Upper lobe of left lung (tissue), 4 donors: Measurements from ENCODE around the gene EHD3.

Experiments
- EP300 ChIP-seq, 4 donors: sonication (generic); formaldehyde crosslinking; IDR thresholded peaks; one replicate each; pipeline ENCODE4 v1.5.1; 2017; ENCODE audit warnings: antibody characterized with exemption in 4 of 4, control low read depth in 2 of 4
- POLR2A ChIP-seq, 4 donors: fragments of 450-650 bp; IDR thresholded peaks; one replicate each; pipeline ENCODE4 v1.5.1; 2016 to 2017; ENCODE audit warnings: antibody characterized with exemption in 4 of 4, mild to moderate bottlenecking in 2 of 4
- POLR2AphosphoS5 ChIP-seq, 2 donors: sonication (generic); formaldehyde crosslinking; IDR thresholded peaks; one replicate each; pipeline ENCODE4 v1.5.1; 2017; ENCODE audit warnings: antibody characterized with exemption in 2 of 2
- TF ChIP-seq, protein P1 (sequence below), 6 experiments: fragments of 450-650 bp in 4 of 6; fragments of 200-600 bp in 2 of 6; sonication (generic) in 2 of 6; IDR thresholded peaks; one replicate each; pipeline ENCODE4 v1.5.1; 2016 to 2019; ENCODE audit warnings: antibody characterized with exemption in 6 of 6

DNA sequence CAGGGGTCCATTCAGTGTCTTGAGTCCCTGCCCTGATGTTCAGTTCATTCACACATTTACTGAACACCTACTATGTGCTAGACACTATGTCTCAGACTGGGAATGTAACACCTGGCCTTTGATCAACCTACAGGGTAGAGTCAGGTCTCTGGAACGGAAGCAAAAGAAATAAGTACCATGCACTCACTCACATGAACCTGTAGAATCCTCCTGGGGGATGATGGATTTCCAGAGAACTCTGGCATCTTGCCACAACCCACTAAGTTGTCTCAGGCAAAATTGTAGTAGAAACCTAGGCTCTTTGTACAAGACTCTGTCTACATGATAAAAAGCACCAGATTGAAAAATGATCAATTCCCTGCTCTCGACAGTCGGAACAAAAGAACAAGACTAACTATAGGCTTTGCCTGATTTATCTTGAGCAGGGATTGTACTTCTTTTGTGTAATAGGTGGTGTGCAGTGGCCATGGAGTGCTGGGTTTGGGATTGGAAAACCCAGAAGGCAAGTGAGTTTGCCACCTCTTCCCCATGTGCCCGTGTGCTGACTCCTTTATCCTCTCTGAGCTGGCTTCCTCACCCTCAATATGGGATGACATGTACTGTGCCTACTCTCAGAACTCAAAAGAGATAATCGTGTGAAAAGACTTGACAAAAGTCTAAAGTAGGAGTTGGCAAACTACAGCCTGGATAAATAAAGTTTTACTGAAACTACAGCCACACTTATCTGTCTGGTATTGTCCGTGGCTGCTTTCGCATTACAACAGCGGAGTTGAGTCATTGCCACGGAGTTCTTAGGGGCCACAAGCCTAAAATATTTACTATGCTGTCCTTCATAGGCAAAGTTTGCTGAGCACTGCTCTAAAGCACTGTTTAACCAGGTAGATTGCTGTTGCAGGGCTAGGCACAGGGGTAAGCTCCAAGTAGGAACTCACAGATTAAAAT is 21.0 kb upstream of the EHD3 start:
- TF ChIP-seq, protein P1, sequence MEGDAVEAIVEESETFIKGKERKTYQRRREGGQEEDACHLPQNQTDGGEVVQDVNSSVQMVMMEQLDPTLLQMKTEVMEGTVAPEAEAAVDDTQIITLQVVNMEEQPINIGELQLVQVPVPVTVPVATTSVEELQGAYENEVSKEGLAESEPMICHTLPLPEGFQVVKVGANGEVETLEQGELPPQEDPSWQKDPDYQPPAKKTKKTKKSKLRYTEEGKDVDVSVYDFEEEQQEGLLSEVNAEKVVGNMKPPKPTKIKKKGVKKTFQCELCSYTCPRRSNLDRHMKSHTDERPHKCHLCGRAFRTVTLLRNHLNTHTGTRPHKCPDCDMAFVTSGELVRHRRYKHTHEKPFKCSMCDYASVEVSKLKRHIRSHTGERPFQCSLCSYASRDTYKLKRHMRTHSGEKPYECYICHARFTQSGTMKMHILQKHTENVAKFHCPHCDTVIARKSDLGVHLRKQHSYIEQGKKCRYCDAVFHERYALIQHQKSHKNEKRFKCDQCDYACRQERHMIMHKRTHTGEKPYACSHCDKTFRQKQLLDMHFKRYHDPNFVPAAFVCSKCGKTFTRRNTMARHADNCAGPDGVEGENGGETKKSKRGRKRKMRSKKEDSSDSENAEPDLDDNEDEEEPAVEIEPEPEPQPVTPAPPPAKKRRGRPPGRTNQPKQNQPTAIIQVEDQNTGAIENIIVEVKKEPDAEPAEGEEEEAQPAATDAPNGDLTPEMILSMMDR (IDR thresholded peaks at IDR 0.05) = no peak
- TF ChIP-seq POLR2A (IDR thresholded peaks at IDR 0.05) = no peak
- TF ChIP-seq EP300 (IDR thresholded peaks at IDR 0.05) = no peak
- no peak for TF ChIP-seq POLR2AphosphoS5 (IDR thresholded peaks at IDR 0.05)
